GM12801 (cell line): Measurements from ENCODE around the gene SLC24A3.

Source experiments
- TF ChIP-seq, protein P1 (sequence below): IDR thresholded peaks from one replicate; pipeline ENCODE4 v1.5.1; 2011; ENCODE audit warnings: control low read depth; ENCODE audit not compliant: insufficient read length; ENCODE audit errors: extremely low read depth

The SLC24A3 gene

DNA sequence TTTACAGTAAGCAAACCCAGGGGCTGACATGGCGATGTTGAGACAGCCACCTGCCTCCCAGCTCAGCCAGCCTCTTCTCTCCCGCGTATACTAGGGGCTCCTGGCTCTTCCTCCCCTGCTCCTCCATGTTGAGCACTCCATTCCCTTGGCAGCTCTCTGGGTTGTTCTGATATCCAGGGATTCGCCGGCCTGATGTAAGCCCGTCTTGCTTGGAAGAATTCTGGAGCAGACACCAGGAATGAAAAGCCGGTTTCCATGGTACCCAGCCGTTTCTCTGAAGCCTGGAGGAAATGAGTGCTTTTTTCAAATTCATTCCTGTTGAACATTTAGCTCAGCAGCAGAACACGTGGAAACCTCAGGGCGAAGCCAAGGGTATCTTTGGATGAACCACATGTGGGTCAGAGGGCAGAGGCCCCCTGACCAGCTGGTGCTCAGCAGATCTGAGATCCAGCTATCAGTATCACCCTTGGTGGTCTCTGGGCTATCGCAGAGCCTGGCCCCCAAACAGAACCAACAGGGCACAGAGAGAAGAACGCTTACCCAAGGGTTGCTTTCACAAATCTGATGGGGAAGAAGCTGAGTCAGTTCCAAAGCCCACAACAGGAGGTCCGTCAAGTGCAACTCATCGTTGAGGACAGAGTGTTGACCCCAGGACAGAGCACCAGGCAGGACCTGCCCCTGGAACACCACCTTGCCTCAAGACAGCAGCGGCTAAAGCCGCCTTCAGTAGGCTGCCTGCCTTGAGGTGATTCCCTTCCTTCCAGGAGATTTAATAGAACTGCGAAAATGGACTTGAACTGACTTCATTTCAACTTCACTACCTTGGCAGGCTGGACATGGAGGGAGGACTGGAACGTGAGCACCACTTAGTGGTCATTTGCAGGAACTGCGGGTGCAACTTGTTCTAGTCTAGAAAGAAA lies 449.5 kb downstream of the SLC24A3 start:
- TF ChIP-seq, protein P1, sequence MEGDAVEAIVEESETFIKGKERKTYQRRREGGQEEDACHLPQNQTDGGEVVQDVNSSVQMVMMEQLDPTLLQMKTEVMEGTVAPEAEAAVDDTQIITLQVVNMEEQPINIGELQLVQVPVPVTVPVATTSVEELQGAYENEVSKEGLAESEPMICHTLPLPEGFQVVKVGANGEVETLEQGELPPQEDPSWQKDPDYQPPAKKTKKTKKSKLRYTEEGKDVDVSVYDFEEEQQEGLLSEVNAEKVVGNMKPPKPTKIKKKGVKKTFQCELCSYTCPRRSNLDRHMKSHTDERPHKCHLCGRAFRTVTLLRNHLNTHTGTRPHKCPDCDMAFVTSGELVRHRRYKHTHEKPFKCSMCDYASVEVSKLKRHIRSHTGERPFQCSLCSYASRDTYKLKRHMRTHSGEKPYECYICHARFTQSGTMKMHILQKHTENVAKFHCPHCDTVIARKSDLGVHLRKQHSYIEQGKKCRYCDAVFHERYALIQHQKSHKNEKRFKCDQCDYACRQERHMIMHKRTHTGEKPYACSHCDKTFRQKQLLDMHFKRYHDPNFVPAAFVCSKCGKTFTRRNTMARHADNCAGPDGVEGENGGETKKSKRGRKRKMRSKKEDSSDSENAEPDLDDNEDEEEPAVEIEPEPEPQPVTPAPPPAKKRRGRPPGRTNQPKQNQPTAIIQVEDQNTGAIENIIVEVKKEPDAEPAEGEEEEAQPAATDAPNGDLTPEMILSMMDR = peak; percentile 92

DNA sequence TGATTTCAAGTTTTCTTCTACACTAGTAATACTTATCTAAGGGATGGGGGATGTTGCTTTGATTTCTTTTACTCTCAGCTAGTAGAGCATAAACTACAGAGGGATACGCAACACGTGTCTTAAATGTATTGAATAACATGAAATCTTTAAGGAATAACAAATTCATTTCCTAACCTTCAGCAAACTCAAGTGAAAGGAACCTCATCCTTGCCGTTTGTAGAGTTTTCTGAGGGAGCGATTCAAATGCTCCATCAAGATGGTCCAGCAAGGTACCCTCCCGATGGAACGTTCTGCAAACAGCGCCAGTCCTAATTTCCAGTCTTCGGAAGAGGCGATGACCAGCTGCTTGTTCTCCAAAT lies 450.2 kb downstream of the SLC24A3 start:
- TF ChIP-seq, protein P1 = no peak

DNA sequence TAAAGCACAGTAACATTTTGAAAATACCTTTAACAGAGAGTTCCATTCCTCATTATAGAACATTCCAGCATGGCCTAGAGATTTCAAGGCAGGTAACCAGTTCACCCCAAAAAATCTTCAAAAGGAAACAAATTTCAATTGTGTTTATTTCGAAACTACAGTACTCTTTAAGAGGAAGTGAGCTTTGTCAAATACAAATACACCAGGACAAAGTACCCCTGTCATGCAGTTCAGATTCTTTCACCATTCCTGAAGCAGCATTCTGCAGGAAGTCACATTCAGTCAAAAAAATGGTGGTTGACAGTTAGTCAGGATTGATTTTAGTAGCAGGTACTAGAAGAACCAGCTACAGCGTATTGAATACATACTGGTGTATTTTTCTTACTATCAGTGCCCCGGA lies 456.0 kb downstream of the SLC24A3 start:
- TF ChIP-seq, protein P1 = no peak

DNA sequence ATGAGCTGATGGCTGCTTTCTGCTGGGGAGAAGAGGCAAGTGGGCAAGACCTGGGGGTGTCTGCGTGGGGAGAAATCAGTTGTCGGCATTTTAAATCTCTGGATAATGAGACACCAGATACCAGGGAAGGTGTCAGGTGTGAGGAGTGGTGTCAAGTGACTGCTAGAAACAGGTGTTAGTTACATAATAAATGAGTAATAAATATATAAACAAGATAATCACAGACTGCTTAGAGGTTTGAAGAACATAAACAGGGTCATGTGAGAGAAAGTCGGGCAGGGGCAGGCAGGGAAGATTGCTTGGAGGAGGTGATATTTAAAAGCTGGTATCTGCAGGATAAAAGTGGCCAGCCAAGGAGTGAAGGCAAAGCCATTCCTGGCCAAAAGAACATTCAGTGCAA lies 458.4 kb downstream of the SLC24A3 start:
- TF ChIP-seq, protein P1 = no peak

DNA sequence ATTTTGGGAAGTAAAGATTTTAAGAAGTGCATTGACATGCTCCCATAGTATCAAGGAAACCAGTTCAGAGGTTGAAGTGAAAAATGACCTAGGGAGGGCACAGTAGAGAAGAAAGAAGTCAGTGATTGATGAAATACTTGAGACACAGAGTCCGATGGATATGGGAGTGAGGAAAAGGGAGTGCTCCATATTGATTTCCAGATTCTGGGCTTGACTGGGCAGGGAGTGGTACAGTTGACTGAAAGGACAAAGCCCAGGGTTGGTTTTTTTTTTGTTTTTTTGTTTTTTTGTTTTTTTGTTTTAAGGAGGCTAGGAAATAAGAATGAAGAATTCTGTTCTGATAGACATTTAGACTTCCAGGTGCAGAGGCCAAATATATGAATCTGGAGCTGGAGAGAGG lies 458.9 kb downstream of the SLC24A3 start:
- TF ChIP-seq, protein P1 = no peak

DNA sequence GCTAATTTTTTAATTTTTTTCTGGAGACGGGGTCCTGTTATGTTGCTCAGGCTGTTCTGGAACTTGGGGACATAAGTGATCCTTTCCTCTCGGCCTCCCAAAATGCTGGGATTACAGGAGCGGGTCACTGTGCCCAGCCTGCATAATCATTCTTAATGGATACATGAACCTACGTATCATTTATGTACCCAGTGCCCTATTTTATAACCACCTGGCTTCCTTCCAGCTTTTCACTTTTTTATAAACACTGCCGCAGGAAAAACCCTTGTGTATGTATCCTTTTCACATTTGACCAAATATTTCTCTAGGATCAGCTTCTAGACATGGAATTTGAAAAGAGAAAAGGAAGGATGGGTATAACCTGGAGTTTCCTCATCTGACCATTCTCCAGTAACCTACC lies 460.1 kb downstream of the SLC24A3 start:
- TF ChIP-seq, protein P1 = no peak

DNA sequence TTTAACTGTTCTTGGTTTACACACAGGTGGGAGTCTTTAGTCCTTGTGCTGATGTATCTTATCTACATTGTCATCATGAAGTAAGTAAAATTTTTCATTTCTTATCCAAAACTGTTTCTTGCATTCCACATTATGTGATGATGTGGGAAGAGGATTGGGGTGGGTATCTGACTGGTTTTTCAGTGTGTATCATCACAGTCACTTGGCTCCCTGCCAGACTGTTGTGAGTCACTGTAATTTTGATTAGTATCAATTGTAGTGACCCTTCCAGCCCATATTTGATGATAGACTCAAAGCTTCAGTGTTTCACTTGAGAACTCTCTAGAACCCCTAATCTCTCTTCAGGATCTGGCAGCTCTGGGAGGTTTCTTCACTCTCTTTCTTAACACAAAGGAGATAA lies 461.1 kb downstream of the SLC24A3 start:
- TF ChIP-seq, protein P1 = no peak
